Left renal cortex interstitium (tissue), 4 donors: ENCODE results near the gene FBXL2. TPM values are rescaled to one million over a fixed set of nuclear protein-coding genes. Genes with fewer than 3 reads are reported as not detected.
"Not testable (repeated sequence)": the region's sequence is repeated elsewhere in the genome, so short reads cannot be mapped to it uniquely, and the experiment has no call there.

Experiments
- DNase-seq, 4 donors: peaks; one replicate each; pipeline ENCODE4 v3.0.0-alpha.2; 2013; ENCODE audit warnings: low read depth in 4 of 4, low spot score in 2 of 4, missing footprints in 1 of 4
- polyA plus RNA-seq, 4 donors: library from polyadenylated mRNA; unstranded; fragments of 120-200 nt; gene quantifications; one replicate each; pipeline ENCODE4 v1.2.1, GENCODE V29; 2013; ENCODE audit not compliant: insufficient read length in 4 of 4

The FBXL2 gene
- polyA plus RNA-seq, 4 donors, result 26.0 to 33.3 (median 28.5) TPM

- DNase-seq, result no peak
Observed at GRCh38 chr3:33313331-33313730, 36.1 kb downstream of the FBXL2 start.

DNA sequence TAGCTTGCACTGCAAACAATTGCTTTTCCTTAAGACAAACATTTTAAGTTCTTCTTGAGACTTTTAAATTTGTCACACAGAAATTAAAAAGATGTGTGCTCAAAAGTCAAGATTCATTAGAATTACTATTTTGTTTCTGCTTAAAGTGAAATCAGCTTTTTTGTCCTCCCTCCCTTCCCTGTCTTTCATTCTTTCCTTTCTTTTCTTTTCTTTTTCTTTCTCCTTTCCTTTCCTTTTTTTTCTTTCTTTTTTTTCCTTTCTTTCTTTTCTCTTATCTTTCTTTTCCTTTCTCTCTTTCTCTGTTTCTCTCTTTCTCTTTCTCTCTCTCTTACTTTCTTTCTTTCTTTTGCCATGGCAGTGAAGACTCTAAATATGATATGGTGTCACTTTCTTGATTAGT lies 37.8 kb downstream of the FBXL2 start:
- no peak for DNase-seq

GRCh38 chr3:33315826-33316225 lies 38.6 kb downstream of the FBXL2 start:
- no peak for DNase-seq

DNA sequence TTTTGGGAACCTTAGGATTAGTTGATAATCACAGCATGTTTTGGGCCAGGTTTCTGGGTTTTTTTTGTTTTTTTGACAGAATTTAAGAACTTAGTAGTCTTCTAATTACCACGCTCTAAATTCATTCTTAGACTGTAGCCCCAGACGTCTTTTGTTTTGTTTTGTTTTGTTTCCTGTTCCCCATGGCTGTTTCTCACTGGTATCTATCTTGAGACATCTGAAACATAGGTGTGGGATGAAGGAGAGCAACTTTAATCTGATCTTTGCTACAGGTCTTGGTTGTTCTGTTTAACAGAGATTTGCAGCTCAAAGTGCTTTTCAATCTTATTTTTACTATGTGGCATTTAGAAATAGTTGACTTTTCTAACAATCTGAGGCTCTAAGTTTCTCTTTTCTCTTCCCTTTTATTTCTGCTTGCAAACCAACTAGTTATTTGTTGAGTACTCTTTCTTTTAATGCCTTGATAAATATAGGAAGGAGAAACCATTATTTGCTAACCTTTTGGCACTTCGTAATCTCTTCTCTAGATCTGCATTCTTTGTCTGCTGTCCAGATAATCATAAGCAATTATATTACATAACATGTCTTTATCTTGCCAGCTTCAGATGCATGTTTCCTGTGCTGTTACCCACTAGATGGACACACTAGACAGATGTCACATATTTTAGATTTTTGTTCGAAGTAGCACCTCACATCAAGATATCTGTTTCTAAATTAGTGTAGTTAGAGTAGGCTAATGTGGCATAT lies 40.9 kb downstream of the FBXL2 start:
- DNase-seq, result no peak

DNA sequence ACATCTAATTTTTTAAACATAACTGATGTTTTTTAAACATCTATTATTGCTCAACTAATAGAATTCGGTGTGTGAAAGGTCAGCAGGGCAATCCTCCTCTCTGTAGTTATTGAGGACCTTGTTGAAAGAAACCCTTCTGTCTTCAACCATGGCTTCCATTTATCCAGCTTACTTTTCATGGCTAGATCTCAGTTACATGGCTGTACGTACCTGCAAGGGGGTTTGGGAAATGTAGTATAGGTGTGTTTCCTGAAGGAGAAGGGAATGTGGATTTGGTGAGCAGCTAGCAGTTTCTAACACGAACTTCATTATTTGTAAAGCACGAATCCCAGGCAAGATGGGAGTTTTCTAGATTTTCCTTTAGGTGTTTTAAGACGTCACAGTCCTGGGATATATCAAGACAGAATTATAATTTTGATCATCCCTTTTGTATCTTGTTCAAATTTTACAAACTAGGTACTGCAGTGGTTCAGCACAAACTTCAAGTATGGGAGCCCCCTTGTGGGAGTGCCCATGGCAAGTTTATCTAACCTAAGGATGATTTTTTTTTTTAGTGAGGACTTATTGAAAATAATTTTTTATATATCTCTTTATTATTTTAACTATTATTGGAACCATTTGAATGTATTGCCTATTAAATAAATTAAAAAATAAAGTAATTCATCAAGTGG lies 41.6 kb downstream of the FBXL2 start:
- no peak for DNase-seq

- DNase-seq, result no peak
Observed at GRCh38 chr3:33322412-33322811, 45.2 kb downstream of the FBXL2 start.

GRCh38 chr3:33331414-33331813 lies 54.2 kb downstream of the FBXL2 start:
- no peak for DNase-seq

- no peak for DNase-seq
Observed at GRCh38 chr3:33334364-33334763, 57.1 kb downstream of the FBXL2 start.

DNA sequence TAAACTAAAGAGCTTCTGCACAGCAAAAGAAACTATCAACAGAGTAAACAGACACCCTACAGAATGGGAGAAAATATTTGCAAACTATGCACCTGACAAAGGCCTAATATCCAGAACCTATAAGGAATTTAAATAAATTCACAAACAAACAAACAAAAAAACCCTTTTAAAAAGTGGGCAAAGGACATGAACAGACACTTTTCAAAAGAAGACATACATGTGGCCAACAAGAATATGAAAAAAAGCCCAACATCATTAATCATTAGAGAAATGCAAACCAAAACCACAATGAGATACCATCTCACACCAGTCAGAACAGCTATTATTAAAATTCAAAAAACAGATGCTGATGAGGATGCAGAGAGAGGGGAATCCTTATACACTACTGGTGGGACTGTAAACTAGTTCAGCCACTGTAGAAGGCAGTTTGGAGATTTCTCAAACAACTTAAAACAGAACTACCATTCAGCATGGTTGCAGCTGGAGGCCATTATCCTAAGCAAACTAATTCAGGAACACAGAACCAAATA lies 61.8 kb downstream of the FBXL2 start:
- not testable (repeated sequence) for DNase-seq

DNA sequence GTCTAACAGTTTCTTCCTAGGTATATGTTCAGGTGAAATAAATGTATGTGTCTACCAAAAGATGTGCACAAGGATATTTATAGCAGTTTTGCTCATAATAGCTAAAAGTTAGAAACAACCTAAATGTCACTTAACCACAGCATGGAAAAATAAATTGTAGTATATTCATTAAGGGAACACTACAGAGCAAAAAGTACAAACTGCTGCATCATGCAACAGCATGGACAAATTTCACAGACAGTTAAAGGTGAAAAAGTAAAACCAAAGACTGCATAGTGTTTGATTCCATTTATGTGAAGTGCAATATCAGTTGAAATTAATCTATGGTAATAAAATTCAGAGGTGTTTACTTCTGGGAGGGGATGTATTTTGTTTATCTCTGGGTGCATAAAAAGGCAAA lies 62.5 kb downstream of the FBXL2 start:
- DNase-seq, result no peak

- no peak for DNase-seq
Observed at GRCh38 chr3:33355611-33356010, 78.4 kb downstream of the FBXL2 start.

DNA sequence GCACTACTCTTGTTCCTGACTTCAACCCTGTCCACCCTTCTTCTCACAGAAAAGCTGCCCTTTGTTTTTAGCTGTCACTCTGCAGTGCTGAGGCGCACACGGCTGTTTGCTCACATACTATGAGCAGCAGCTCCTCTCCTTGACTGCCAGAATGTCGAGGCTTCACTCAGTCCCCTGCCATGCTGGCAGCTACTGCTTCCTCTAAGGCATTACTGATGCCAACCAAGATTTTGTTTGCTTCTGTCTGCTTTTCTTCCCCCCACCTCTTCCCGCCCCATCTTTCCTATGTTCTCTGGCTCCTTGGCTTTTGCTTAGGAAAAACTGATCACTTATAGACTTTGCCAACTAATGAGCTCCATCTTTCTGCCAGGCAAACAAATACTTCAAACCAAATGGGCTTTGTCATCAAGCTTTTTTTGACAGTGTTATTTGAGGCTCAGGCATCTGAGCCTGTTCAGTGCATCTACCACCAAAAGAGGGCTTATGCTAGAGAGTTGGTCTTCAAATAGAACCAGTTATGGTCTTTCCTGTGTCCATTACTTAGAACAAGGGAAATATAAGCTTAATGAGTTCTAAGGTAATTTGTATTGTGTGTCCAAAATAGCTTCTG lies 81.0 kb downstream of the FBXL2 start:
- DNase-seq, result no peak

DNA sequence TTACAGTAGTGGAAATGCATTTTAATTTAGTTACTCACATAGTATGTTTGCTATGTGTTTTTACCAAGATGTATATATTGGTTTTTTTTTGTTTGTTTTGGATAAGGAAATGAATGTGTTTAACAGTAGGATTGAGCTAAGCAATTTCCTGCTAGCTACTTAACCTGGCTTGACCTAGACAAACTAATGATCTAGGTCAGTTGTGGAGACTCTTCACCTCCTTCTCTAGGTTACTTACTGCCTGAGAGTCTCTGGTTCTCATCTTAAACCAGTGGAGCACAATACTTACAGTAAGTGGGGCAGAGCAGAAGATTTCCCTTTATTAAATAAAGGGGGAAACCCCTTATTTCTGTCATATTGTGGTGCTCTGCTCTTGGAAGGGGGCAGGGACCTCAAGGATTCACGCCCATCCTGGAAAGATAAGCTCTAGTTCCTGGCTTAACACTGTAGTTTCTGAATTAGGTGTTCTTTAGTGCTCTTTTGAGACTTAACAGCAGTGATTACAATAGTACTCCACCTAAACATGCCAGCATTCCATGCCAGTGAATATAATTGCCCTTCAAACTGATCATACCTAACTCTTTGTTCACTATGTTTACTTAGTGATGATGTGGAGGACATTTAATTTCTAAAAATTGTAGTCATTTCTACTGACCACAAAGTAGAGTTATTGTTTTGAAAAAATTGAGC lies 83.0 kb downstream of the FBXL2 start:
- no peak for DNase-seq

DNA sequence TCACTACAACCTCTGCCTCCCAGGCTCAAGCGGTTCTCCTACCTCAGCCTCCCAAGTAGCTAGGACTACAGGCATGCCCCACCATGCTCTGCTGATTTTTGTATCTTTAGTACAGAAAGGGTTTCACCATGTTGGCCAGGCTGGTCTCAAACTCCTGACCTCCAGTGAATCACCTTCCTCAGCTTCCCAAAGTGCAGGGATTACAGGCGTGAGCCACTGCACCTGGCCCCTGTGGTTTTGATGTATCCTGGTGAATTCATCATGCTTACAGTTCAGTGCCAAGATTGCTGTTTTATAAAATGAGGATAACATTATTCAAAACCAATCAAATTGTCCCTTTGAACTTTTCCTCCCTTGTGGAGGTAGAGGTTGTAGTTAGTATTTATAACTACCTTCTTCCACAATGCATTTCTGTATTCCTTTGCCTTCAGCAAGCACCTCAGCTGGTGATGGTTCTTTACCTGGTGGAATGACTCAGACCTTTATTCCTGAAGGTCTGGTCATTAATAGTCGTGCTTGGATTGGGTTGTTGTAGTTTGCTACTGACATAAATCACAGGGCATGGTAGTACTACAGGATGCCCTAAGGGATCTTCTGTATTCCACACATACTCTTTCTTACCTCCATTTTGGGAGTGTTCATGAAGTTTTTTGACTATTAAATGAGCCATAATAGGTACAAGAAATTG lies 86.0 kb downstream of the FBXL2 start:
- no peak for DNase-seq

GRCh38 chr3:33364060-33364459 lies 86.8 kb downstream of the FBXL2 start:
- no peak for DNase-seq

DNA sequence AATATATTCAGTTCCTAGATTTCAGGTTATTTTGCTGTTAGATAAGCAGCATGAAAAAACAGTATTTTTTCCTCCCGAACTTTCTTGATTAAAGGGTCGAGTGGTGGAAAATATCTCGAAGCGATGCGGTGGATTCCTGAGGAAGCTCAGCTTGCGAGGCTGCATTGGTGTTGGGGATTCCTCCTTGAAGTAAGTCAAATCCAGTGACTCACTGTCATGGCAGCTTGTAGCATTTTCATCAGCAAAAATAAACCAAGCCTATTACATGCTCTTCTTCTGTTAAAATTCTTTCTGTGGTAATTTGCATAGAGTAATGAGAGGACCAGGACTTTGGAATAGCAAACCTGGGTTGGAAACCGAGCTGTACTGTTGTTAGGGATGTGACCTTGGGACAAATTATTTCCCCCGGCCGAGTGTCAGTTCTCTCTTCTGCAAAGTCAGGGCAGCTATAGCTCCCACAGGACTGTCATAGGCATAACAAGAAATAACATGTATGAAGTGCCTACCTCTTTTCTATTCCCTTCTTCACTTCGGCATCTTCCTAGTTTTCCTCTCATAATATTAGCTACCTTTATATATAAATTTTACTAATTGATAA lies 87.4 kb downstream of the FBXL2 start:
- no peak for DNase-seq

- peak; percentile 20 to 34 (median 29) for DNase-seq
Observed at GRCh38 chr3:33372218-33373081, 95.2 kb downstream of the FBXL2 start.

DNA sequence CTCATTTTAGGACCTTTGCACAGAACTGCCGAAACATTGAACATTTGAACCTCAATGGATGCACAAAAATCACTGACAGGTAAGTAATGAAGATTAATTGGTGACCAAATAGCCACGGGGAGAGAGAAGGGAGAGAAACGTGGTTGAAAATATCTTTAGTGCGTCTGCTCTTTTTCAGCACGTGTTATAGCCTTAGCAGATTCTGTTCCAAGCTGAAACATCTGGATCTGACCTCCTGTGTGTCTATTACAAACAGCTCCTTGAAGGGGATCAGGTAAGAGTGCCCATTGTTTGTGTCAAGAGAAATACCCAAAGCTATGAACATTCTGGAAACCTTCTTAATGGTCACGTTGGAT lies 95.8 kb downstream of the FBXL2 start:
- no peak for DNase-seq

- DNase-seq, result no peak
Observed at GRCh38 chr3:33377489-33377888, 100.2 kb downstream of the FBXL2 start.
